Activated CD8-positive, alpha-beta memory T cell treated with anti-CD3 and anti-CD28 coated beads, Interleukin-2, amount 50 U/mL, for 1 hour (primary cell): ENCODE results near the gene SMOC2.

ENCODE experiments used
- DNase-seq: peaks from one replicate; pipeline ENCODE4 v3.0.0-alpha.2; 2020; ENCODE audit errors: extremely low read depth

SMOC2 gene, protein sequence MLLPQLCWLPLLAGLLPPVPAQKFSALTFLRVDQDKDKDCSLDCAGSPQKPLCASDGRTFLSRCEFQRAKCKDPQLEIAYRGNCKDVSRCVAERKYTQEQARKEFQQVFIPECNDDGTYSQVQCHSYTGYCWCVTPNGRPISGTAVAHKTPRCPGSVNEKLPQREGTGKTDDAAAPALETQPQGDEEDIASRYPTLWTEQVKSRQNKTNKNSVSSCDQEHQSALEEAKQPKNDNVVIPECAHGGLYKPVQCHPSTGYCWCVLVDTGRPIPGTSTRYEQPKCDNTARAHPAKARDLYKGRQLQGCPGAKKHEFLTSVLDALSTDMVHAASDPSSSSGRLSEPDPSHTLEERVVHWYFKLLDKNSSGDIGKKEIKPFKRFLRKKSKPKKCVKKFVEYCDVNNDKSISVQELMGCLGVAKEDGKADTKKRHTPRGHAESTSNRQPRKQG

GRCh38 chr6:168440520-168441433 lies at the start of gene SMOC2:
Gene SMOC2 (plus strand): TSS chr6:168441184. CDS start chr6:168441371, 187 bp downstream.
- DNase-seq: no peak

- no peak for DNase-seq
These were observed 47.7 kb upstream of the SMOC2 start for GRCh38 chr6:168393126-168393870.

GRCh38 chr6:168394606-168395005 lies 46.4 kb upstream of the SMOC2 start:
- no peak for DNase-seq

DNA sequence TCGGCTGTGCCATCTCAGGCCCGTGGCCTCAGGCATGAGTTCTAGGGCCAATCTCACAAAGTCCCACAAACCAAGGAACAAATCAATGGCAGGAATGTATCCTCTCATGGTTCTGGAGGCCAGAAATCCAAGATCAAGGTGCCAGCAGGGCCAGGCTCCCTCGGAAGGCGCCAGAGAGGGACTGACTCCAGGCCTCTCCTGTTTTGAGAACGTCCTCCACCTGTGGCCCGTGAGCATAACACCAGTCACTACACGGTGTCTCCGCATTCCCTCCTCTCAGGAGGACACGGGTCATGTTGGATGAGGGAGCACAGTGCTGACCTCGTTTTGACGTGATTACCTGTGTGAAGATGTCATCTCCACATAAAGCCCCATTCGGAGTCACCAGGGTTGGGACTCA lies 45.0 kb upstream of the SMOC2 start:
- DNase-seq: no peak

DNA sequence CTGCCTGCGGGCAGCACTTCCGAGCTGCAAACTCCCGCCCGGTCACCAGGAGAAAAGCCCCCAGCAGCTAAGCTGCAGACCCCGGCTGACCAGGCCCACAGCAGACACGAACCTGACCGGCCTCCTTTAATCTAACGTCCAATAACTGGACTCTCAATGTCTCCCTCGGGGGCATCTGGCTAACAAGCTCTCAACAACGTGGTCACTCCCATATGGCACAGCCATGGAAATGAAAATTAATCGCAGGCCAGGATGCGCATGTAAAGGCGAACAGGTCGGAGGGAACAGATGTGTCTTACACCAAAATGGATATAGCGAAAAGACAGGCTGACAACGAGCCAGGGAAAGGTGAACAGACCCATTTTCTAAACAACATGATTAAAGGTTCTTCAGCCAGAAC lies 44.4 kb upstream of the SMOC2 start:
- DNase-seq: no peak

- DNase-seq: no peak
These were observed 44.0 kb upstream of the SMOC2 start for GRCh38 chr6:168397012-168397411.

- no peak for DNase-seq
These were observed 40.9 kb upstream of the SMOC2 start for GRCh38 chr6:168400037-168400436.

- no peak for DNase-seq
These were observed 37.5 kb upstream of the SMOC2 start for GRCh38 chr6:168403370-168404005.

GRCh38 chr6:168404560-168404959 lies 36.4 kb upstream of the SMOC2 start:
- DNase-seq: no peak

GRCh38 chr6:168407842-168408241 lies 33.1 kb upstream of the SMOC2 start:
- no peak for DNase-seq

- no peak for DNase-seq
These were observed 32.4 kb upstream of the SMOC2 start for GRCh38 chr6:168408504-168409136.

GRCh38 chr6:168410035-168410434 lies 30.9 kb upstream of the SMOC2 start:
- DNase-seq: no peak

- no peak for DNase-seq
These were observed 30.4 kb upstream of the SMOC2 start for GRCh38 chr6:168410554-168411011.

- DNase-seq: no peak
These were observed 29.9 kb upstream of the SMOC2 start for GRCh38 chr6:168411130-168411529.

DNA sequence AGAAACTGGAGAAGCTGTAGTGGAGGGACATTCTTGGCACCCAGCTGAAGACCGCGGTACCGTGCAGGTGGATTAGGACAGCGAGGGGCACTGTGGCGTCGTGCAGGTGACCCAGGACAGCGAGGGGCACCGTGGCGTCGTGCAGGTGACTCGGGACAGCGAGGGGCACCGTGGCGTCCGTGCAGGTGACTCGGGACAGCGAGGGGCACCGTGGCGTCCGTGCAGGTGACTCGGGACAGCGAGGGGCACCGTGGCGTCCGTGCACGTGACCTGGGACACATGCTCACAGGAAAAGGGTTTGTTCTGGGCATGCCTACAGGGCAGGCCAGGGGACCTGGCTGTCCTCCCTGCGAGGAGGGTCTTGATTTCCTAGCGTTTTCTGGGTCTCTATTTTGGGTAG lies 29.2 kb upstream of the SMOC2 start:
- no peak for DNase-seq

DNA sequence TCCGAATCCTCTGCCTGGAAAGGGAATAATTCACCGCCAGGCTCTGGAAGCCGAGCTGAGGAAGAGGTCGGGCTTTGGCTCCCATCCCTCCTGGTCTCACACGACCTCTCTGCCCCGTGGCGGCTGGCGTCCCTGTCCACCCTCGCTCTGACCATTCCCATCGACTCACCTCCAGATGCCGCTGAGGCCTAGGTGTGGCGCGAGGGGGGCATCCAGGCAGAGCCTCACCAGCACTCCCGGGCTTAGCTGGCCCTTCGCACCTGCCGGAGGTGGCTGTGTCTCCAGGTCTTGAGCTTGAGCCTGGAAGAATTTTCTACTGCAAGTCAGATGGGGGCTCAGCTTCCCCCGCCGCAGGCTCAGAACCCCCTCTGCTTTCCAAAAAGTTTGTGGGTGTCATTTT lies 28.5 kb upstream of the SMOC2 start:
- no peak for DNase-seq

GRCh38 chr6:168413018-168413720 lies 27.8 kb upstream of the SMOC2 start:
- DNase-seq: no peak

DNA sequence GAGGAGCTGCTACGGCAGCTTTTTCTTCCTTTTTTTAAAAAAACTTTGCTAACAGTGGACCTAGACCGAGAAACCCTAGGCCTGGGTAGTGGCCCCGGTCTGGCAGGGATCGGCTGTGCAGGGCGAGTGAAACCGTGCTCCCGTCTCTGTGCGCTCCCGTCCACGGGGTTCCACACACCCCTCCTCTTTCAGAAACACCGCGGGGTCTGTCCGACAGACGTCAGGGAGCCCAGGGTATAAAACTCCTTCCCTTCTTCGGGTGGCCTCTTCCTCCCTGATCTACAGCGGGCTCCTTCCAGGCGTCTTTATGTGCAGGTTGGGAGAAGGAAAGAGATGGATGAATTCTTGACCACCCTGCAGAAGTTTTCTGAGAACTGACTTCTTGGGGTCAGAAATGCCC lies 27.1 kb upstream of the SMOC2 start:
- DNase-seq: no peak

DNA sequence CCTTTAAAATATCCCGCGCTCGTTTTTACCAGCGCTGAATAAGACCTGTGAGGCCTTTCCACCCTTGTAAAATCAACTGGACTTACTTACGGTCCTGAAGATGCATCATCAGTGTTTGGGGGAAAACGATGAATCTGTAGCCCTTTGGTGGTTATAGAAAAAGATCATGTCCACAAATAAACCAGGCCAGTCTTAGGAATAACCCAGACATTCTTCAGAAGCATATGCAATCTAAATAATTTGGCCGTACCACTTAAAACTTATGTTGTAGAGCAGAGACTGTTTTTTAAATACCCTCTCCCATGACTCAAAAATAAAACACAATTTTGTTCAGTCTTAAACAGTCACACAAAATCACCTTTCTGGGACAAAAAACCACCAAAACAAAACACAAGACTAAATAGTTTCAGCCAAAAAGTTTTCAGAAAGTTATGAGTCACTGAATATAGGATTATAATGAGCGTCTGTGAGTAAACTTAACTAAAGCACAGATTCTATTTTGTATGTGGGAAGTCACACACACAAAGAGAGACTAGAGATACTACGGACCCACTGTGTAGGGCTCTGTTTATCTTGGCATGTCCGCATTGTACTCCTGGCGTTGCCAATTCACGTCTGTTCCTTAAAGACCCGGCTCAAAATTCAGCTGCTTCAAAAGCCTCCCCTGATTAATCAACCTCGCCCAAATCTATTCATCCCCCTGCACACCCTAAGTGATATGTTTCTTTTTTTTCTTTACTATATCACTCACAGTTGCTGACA lies 26.5 kb upstream of the SMOC2 start:
- no peak for DNase-seq
